Panc1 (cell line): ENCODE results near the gene PTPRA. TPM values are rescaled to one million over a fixed set of nuclear protein-coding genes. Genes with fewer than 3 reads are reported as not detected.

ENCODE experiments used
- ATAC-seq: fragments of 200-7000 bp; cut with Tn5 transposase; 2 replicates; pipeline ENCODE4 v1.9.1; 2020; ENCODE audit warnings: mild to moderate bottlenecking, moderate library complexity
- BruUV-seq: library from RNA; stranded (reverse); fragments of 400-500 nt; replicated peaks from 2 replicates; lab custom pipeline; 2021; lab: Mats Ljungman, UMichigan
- CTCF ChIA-PET: fragments of 300-600 bp; sonication (Branson Sonifier 250); formaldehyde crosslinking; loops from one replicate; lab custom pipeline; 2022; ENCODE audit warnings: antibody characterized with exemption; lab: Charles Lee
- POLR2A ChIA-PET: fragments of 300-600 bp; sonication (Branson Sonifier 250); formaldehyde crosslinking; loops from one replicate; lab custom pipeline; 2022; ENCODE audit warnings: antibody characterized with exemption; lab: Charles Lee
- DNase-seq: peaks from one replicate; pipeline ENCODE4 v3.0.0-alpha.2; 2010; ENCODE audit warnings: low read depth, low spot score
- H3K27ac ChIP-seq: 2 replicates; pipeline ENCODE4 v1.5.1; 2011; ENCODE audit warnings: mild to moderate bottlenecking, low read length, inconsistent platforms
- H3K27me3 ChIP-seq: fragments of 200-500 bp; sonication (Bioruptor generic); 2 replicates; pipeline ENCODE4 v1.6.0; 2014; ENCODE audit warnings: low read length, inconsistent platforms; ENCODE audit not compliant: control insufficient read depth, insufficient read depth
- H3K36me3 ChIP-seq: fragments of 200-500 bp; sonication (Bioruptor generic); 2 replicates; pipeline ENCODE4 v1.5.1; 2014; ENCODE audit warnings: inconsistent platforms, mild to moderate bottlenecking, low read length, moderate library complexity; ENCODE audit not compliant: control insufficient read depth, insufficient read depth
- H3K4me1 ChIP-seq: 2 replicates; pipeline ENCODE4 v1.5.1; 2011; ENCODE audit warnings: inconsistent platforms, mild to moderate bottlenecking, low read length, moderate library complexity; ENCODE audit not compliant: control insufficient read depth, insufficient read depth
- H3K4me3 ChIP-seq, 2 experiments: 2 replicates each; pipeline ENCODE4 v1.5.1; 2011 to 2012; ENCODE audit warnings: low read depth in 2 of 2, low read length in 2 of 2, mild to moderate bottlenecking in 2 of 2, inconsistent platforms in 1 of 2, moderate library complexity in 1 of 2
- H3K9me3 ChIP-seq: fragments of 200-500 bp; sonication (Bioruptor generic); 2 replicates; pipeline ENCODE4 v1.5.1; 2014; ENCODE audit warnings: low read depth, mild to moderate bottlenecking, inconsistent platforms, low read length, moderate library complexity; ENCODE audit not compliant: control insufficient read depth, insufficient read depth
- POLR2AphosphoS5 ChIP-seq: IDR thresholded peaks from 2 replicates; pipeline ENCODE4 v1.6.1; 2012; ENCODE audit warnings: mild to moderate bottlenecking, low read depth, low read length, moderate library complexity
- SIN3A ChIP-seq: IDR thresholded peaks from 2 replicates; pipeline ENCODE4 v1.6.1; 2012; ENCODE audit warnings: low read depth, mild to moderate bottlenecking, low read length, moderate library complexity, borderline replicate concordance; ENCODE audit not compliant: insufficient read depth
- TCF7L2 ChIP-seq: IDR thresholded peaks from 2 replicates; pipeline ENCODE4 v1.6.1; 2011; ENCODE audit warnings: mild to moderate bottlenecking, low read depth, low read length, inconsistent platforms
- in situ Hi-C: cut with HindIII; loops from 2 replicates; pipeline ENCODE4 v1.10.0; 2016; ENCODE audit warnings: low sequenced_read_pairs, low pct_unique_long_range_greater_than_20kb
- intact Hi-C: fragments of 100-400 bp; cut with micrococcal nuclease; formaldehyde crosslinking; loops from one replicate; pipeline ENCODE4 v1.10.0; 2022; ENCODE audit not compliant: unreplicated experiment
- total RNA-seq: library from RNA; stranded (reverse); gene quantifications from one replicate; pipeline ENCODE4 v1.2.1, GENCODE V29; 2021; ENCODE audit not compliant: unreplicated experiment
- TF ChIP-seq, protein P1 (sequence below), 2 experiments: IDR thresholded peaks; 2 replicates each; pipeline ENCODE4 v1.6.1; 2011 to 2012; ENCODE audit warnings: low read depth in 2 of 2, control low read depth in 1 of 2, low read length in 1 of 2, mild to moderate bottlenecking in 1 of 2, moderate library complexity in 1 of 2; ENCODE audit not compliant: insufficient read depth in 1 of 2
- TF ChIP-seq, protein P2 (sequence below): fragments of 450-650 bp; IDR thresholded peaks from 2 replicates; pipeline ENCODE4 v1.5.1; 2017; ENCODE audit warnings: mild to moderate bottlenecking

Gene PTPRA
- total RNA-seq, 1 experiment from 2014 or later, result 56.6 TPM

DNA sequence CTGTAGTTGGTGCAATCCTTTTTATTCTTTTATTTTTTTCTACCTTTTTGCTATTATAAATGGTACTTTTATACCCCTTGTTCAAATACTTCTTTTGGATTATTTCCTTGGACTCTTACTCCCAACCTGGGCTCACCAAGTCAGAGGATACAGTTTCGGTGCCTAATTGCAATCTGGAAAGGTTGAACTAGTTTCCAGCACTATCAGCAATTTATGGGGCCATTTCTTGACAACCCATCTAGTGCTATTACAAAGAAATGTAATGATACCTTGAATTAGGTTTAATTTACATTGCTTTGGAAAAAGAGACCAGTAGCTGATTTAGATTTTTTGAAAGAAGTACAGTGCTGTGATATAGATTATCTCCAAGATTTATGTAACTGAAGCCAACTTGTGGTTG, 5.2 kb downstream of the PTPRA start:
- no peak overlapping the region for H3K27ac ChIP-seq
- no peak overlapping the region for H3K4me3 ChIP-seq
- BruUV-seq, result no TSS peak
- no peak for ATAC-seq
- H3K9me3 ChIP-seq, result no peaks in the 10 kb centered on the region
- CTCF ChIA-PET, result no interaction called here
- POLR2A ChIA-PET, result no interaction called here
- H3K36me3 ChIP-seq, result no peaks in the 10 kb centered on the region; the same call in 1 of the 2 replicates
- no peak for DNase-seq
- H3K27me3 ChIP-seq, result no peaks in the 10 kb centered on the region
- intact Hi-C loops, result no loop called here
- peaks cover 3% of the 10 kb centered on the region; the same call in 1 of the 2 replicates for H3K4me1 ChIP-seq
- TF ChIP-seq, protein P1, sequence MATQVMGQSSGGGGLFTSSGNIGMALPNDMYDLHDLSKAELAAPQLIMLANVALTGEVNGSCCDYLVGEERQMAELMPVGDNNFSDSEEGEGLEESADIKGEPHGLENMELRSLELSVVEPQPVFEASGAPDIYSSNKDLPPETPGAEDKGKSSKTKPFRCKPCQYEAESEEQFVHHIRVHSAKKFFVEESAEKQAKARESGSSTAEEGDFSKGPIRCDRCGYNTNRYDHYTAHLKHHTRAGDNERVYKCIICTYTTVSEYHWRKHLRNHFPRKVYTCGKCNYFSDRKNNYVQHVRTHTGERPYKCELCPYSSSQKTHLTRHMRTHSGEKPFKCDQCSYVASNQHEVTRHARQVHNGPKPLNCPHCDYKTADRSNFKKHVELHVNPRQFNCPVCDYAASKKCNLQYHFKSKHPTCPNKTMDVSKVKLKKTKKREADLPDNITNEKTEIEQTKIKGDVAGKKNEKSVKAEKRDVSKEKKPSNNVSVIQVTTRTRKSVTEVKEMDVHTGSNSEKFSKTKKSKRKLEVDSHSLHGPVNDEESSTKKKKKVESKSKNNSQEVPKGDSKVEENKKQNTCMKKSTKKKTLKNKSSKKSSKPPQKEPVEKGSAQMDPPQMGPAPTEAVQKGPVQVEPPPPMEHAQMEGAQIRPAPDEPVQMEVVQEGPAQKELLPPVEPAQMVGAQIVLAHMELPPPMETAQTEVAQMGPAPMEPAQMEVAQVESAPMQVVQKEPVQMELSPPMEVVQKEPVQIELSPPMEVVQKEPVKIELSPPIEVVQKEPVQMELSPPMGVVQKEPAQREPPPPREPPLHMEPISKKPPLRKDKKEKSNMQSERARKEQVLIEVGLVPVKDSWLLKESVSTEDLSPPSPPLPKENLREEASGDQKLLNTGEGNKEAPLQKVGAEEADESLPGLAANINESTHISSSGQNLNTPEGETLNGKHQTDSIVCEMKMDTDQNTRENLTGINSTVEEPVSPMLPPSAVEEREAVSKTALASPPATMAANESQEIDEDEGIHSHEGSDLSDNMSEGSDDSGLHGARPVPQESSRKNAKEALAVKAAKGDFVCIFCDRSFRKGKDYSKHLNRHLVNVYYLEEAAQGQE (IDR thresholded peaks at IDR 0.05; ENCODE audit: insufficient read depth in 1 of 2, low read depth in 2 of 2, low read length in 1 of 2), result no peak
- no peak for TF ChIP-seq SIN3A
- no peak for TF ChIP-seq TCF7L2
- TF ChIP-seq, protein P2, sequence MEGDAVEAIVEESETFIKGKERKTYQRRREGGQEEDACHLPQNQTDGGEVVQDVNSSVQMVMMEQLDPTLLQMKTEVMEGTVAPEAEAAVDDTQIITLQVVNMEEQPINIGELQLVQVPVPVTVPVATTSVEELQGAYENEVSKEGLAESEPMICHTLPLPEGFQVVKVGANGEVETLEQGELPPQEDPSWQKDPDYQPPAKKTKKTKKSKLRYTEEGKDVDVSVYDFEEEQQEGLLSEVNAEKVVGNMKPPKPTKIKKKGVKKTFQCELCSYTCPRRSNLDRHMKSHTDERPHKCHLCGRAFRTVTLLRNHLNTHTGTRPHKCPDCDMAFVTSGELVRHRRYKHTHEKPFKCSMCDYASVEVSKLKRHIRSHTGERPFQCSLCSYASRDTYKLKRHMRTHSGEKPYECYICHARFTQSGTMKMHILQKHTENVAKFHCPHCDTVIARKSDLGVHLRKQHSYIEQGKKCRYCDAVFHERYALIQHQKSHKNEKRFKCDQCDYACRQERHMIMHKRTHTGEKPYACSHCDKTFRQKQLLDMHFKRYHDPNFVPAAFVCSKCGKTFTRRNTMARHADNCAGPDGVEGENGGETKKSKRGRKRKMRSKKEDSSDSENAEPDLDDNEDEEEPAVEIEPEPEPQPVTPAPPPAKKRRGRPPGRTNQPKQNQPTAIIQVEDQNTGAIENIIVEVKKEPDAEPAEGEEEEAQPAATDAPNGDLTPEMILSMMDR, result no peak
- no peak for TF ChIP-seq POLR2AphosphoS5
- in situ Hi-C loops, result no loop called here

DNA sequence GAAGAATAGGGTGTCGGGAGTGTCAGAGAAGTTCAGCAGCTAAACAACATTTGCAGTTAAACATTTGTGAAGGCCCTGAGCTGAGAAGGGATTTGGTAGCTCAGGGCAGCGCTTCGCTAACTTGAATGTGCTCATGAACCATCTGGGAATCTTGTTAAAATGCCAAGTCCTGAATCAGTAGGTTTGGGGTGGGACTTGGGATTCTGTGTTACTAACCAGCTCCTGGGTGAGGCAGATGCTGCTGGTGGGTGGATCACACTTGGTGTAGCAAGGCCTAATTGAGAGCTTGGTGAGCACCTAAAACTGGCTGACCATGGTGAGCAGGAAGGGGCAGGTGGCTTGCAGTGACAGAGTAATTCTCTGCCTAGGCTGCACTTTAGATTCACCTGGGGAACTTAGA, 5.9 kb downstream of the PTPRA start:
- ChIA-PET CTCF (no interaction called here), POLR2A (no interaction called here)
- intact Hi-C loops, result no loop called here

More for the DNA sequence above, 5.9 kb downstream of the PTPRA start:
- TF ChIP-seq POLR2AphosphoS5, result no peak
- TF ChIP-seq TCF7L2, result no peak
- TF ChIP-seq, protein P2, result no peak
- TF ChIP-seq, protein P1 (IDR thresholded peaks at IDR 0.05; ENCODE audit: insufficient read depth in 1 of 2, low read depth in 2 of 2, low read length in 1 of 2), result no peak
- no peak for TF ChIP-seq SIN3A
- no peak for ATAC-seq
- DNase-seq, result no peak
- in situ Hi-C loops, result no loop called here
- H3K27me3 ChIP-seq, result no peaks in the 10 kb centered on the region
- H3K27ac ChIP-seq, result no peak overlapping the region
- H3K4me3 ChIP-seq, result no peak overlapping the region
- no peaks in the 10 kb centered on the region for H3K36me3 ChIP-seq
- no peaks in the 10 kb centered on the region for H3K9me3 ChIP-seq
- no TSS peak for BruUV-seq
- H3K4me1 ChIP-seq, result peaks cover 3% of the 10 kb centered on the region; the same call in 1 of the 2 replicates
